ENCODE measurements around the gene NRG4.
"Not testable (repeated sequence)": the region's sequence is repeated elsewhere in the genome, so short reads cannot be mapped to it uniquely, and the experiment has no call there.

The NRG4 gene

GRCh38 chr15:75923756-75924155 lies 88.5 kb downstream of the NRG4 start:
- Histone ChIP-seq H3K36me3 (ENCODE audit: control insufficient read depth in 1 of 2, insufficient read depth in 2 of 2, low read length in 2 of 2) (peaks cover 0 to under 1% of the 10 kb centered on the region in 2 donors), H3K4me3 (ENCODE audit: low read depth in 1 of 2, low read length in 2 of 2) (no peak overlapping the region)

GRCh38 chr15:75921732-75922703 lies 90.2 kb downstream of the NRG4 start:
- no peak overlapping the region for H3K27ac ChIP-seq (ENCODE audit: low read length)

More at GRCh38 chr15:75923756-75924155, 88.5 kb downstream of the NRG4 start:
- Histone ChIP-seq H3K27ac (ENCODE audit: low read length) (no peak overlapping the region), H3K27me3 (ENCODE audit: low read depth, low read length) (no peaks in the 10 kb centered on the region), H3K9me3 (ENCODE audit: control insufficient read depth in 1 of 2, low read length in 2 of 2) (no peaks in the 10 kb centered on the region), H3K4me1 (ENCODE audit: control insufficient read depth in 1 of 2, insufficient read depth in 2 of 2, low read length in 2 of 2) (peaks cover 0 to 11% of the 10 kb centered on the region in 2 donors)

GRCh38 chr15:75920079-75920478 lies 92.1 kb downstream of the NRG4 start:
- peaks cover 15 to 16% of the 10 kb centered on the region in 2 donors for H3K36me3 ChIP-seq (ENCODE audit: control insufficient read depth in 1 of 2, insufficient read depth in 2 of 2, low read length in 2 of 2)

More at GRCh38 chr15:75921732-75922703, 90.2 kb downstream of the NRG4 start:
- H3K36me3 ChIP-seq (ENCODE audit: control insufficient read depth in 1 of 2, insufficient read depth in 2 of 2, low read length in 2 of 2) = peaks cover 11 to 14% of the 10 kb centered on the region in 2 donors
- H3K4me1 ChIP-seq (ENCODE audit: control insufficient read depth in 1 of 2, insufficient read depth in 2 of 2, low read length in 2 of 2) = peaks cover 0 to 11% of the 10 kb centered on the region in 2 donors
- H3K4me3 ChIP-seq (ENCODE audit: low read depth in 1 of 2, low read length in 2 of 2) = no peak overlapping the region
- no peaks in the 10 kb centered on the region for H3K9me3 ChIP-seq (ENCODE audit: control insufficient read depth in 1 of 2, low read length in 2 of 2)
- no peaks in the 10 kb centered on the region for H3K27me3 ChIP-seq (ENCODE audit: low read depth, low read length)

GRCh38 chr15:75918135-75918534 lies 94.1 kb downstream of the NRG4 start:
- Histone ChIP-seq H3K4me3 (ENCODE audit: low read depth in 1 of 2, low read length in 2 of 2) (no peak overlapping the region), H3K27ac (ENCODE audit: low read length) (no peak overlapping the region), H3K4me1 (ENCODE audit: control insufficient read depth in 1 of 2, insufficient read depth in 2 of 2, low read length in 2 of 2) (peaks cover 0 to 11% of the 10 kb centered on the region in 2 donors), H3K36me3 (ENCODE audit: control insufficient read depth in 1 of 2, insufficient read depth in 2 of 2, low read length in 2 of 2) (peaks cover 32 to 34% of the 10 kb centered on the region in 2 donors), H3K27me3 (ENCODE audit: low read depth, low read length) (no peaks in the 10 kb centered on the region), H3K9me3 (ENCODE audit: control insufficient read depth in 1 of 2, low read length in 2 of 2) (no peaks in the 10 kb centered on the region)

More at GRCh38 chr15:75920079-75920478, 92.1 kb downstream of the NRG4 start:
- Histone ChIP-seq H3K27ac (ENCODE audit: low read length) (no peak overlapping the region), H3K4me1 (ENCODE audit: control insufficient read depth in 1 of 2, insufficient read depth in 2 of 2, low read length in 2 of 2) (peaks cover 0 to 11% of the 10 kb centered on the region in 2 donors), H3K9me3 (ENCODE audit: control insufficient read depth in 1 of 2, low read length in 2 of 2) (no peaks in the 10 kb centered on the region), H3K27me3 (ENCODE audit: low read depth, low read length) (no peaks in the 10 kb centered on the region), H3K4me3 (ENCODE audit: low read depth in 1 of 2, low read length in 2 of 2) (no peak overlapping the region)

GRCh38 chr15:75916978-75917377 lies 95.2 kb downstream of the NRG4 start:
- peaks cover 0 to 2% of the 10 kb centered on the region in 2 donors for H3K4me1 ChIP-seq (ENCODE audit: control insufficient read depth in 1 of 2, insufficient read depth in 2 of 2, low read length in 2 of 2)
- no peaks in the 10 kb centered on the region for H3K9me3 ChIP-seq (ENCODE audit: control insufficient read depth in 1 of 2, low read length in 2 of 2)
- H3K36me3 ChIP-seq (ENCODE audit: control insufficient read depth in 1 of 2, insufficient read depth in 2 of 2, low read length in 2 of 2) = peaks cover 33 to 38% of the 10 kb centered on the region in 2 donors
- no peak overlapping the region for H3K27ac ChIP-seq (ENCODE audit: low read length)
- H3K4me3 ChIP-seq (ENCODE audit: low read depth in 1 of 2, low read length in 2 of 2) = no peak overlapping the region
- H3K27me3 ChIP-seq (ENCODE audit: low read depth, low read length) = no peaks in the 10 kb centered on the region

GRCh38 chr15:75910355-75910754 lies 101.9 kb downstream of the NRG4 start:
- H3K36me3 ChIP-seq (ENCODE audit: control insufficient read depth in 1 of 2, insufficient read depth in 2 of 2, low read length in 2 of 2) = peaks cover 17 to 32% of the 10 kb centered on the region in 2 donors
- H3K27me3 ChIP-seq (ENCODE audit: low read depth, low read length); H3K4me3 ChIP-seq (ENCODE audit: low read depth in 1 of 2, low read length in 2 of 2); H3K27ac ChIP-seq (ENCODE audit: low read length); H3K4me1 ChIP-seq (ENCODE audit: control insufficient read depth in 1 of 2, insufficient read depth in 2 of 2, low read length in 2 of 2); H3K9me3 ChIP-seq (ENCODE audit: control insufficient read depth in 1 of 2, low read length in 2 of 2): not testable (repeated sequence)

- Histone ChIP-seq H3K9me3 (ENCODE audit: control insufficient read depth in 1 of 2, low read length in 2 of 2) (no peaks in the 10 kb centered on the region), H3K27ac (ENCODE audit: low read length) (no peak overlapping the region), H3K36me3 (ENCODE audit: control insufficient read depth in 1 of 2, insufficient read depth in 2 of 2, low read length in 2 of 2) (peaks cover 0 to 4% of the 10 kb centered on the region in 2 donors), H3K4me3 (ENCODE audit: low read depth in 1 of 2, low read length in 2 of 2) (no peak overlapping the region), H3K4me1 (ENCODE audit: control insufficient read depth in 1 of 2, insufficient read depth in 2 of 2, low read length in 2 of 2) (peaks cover 8 to 30% of the 10 kb centered on the region in 2 donors), H3K27me3 (ENCODE audit: low read depth, low read length) (no peaks in the 10 kb centered on the region)
Observed at GRCh38 chr15:75905231-75905630, 107.0 kb downstream of the NRG4 start.

- Histone ChIP-seq H3K4me3 (ENCODE audit: low read depth in 1 of 2, low read length in 2 of 2) (peak within 1 kb of the TSS; percentile 94 to 96), H3K27me3 (ENCODE audit: low read depth, low read length) (no peaks in the 10 kb centered on the region), H3K27ac (ENCODE audit: low read length) (peak within 1 kb of the TSS; percentile 55), H3K9me3 (ENCODE audit: control insufficient read depth in 1 of 2, low read length in 2 of 2) (no peaks in the 10 kb centered on the region), H3K4me1 (ENCODE audit: control insufficient read depth in 1 of 2, insufficient read depth in 2 of 2, low read length in 2 of 2) (peaks cover 8 to 30% of the 10 kb centered on the region in 2 donors), H3K36me3 (ENCODE audit: control insufficient read depth in 1 of 2, insufficient read depth in 2 of 2, low read length in 2 of 2) (peaks cover 0 to 4% of the 10 kb centered on the region in 2 donors)
Observed at GRCh38 chr15:75903331-75904239, 108.6 kb downstream of the NRG4 start, which contains the start of gene FBXO22. FBXO22 (plus strand) TSS chr15:75903878; CDS start chr15:75903964, 86 bp downstream.

- no peaks in the 10 kb centered on the region for H3K27me3 ChIP-seq (ENCODE audit: low read depth, low read length)
- H3K4me1 ChIP-seq (ENCODE audit: control insufficient read depth in 1 of 2, insufficient read depth in 2 of 2, low read length in 2 of 2) = peaks cover 8 to 30% of the 10 kb centered on the region in 2 donors
- no peaks in the 10 kb centered on the region for H3K9me3 ChIP-seq (ENCODE audit: control insufficient read depth in 1 of 2, low read length in 2 of 2)
- H3K4me3 ChIP-seq (ENCODE audit: low read depth in 1 of 2, low read length in 2 of 2) = no peak overlapping the region
- no peak overlapping the region for H3K27ac ChIP-seq (ENCODE audit: low read length)
- H3K36me3 ChIP-seq (ENCODE audit: control insufficient read depth in 1 of 2, insufficient read depth in 2 of 2, low read length in 2 of 2) = no peaks in the 10 kb centered on the region
Observed at GRCh38 chr15:75902129-75902557, 110.1 kb downstream of the NRG4 start.

- Histone ChIP-seq H3K27ac (ENCODE audit: low read length) (no peak overlapping the region), H3K9me3 (ENCODE audit: control insufficient read depth in 1 of 2, low read length in 2 of 2) (no peaks in the 10 kb centered on the region), H3K27me3 (ENCODE audit: low read depth, low read length) (no peaks in the 10 kb centered on the region), H3K4me1 (ENCODE audit: control insufficient read depth in 1 of 2, insufficient read depth in 2 of 2, low read length in 2 of 2) (peaks cover 8 to 23% of the 10 kb centered on the region in 2 donors), H3K36me3 (ENCODE audit: control insufficient read depth in 1 of 2, insufficient read depth in 2 of 2, low read length in 2 of 2) (no peaks in the 10 kb centered on the region), H3K4me3 (ENCODE audit: low read depth in 1 of 2, low read length in 2 of 2) (no peak overlapping the region)
Observed at GRCh38 chr15:75900577-75900976, 111.6 kb downstream of the NRG4 start.

- Histone ChIP-seq H3K36me3 (ENCODE audit: control insufficient read depth in 1 of 2, insufficient read depth in 2 of 2, low read length in 2 of 2) (peaks cover 0 to 8% of the 10 kb centered on the region in 2 donors), H3K27me3 (ENCODE audit: low read depth, low read length) (no peaks in the 10 kb centered on the region), H3K4me1 (ENCODE audit: control insufficient read depth in 1 of 2, insufficient read depth in 2 of 2, low read length in 2 of 2) (peaks cover 0 to 3% of the 10 kb centered on the region in 2 donors), H3K27ac (ENCODE audit: low read length) (no peak overlapping the region), H3K9me3 (ENCODE audit: control insufficient read depth in 1 of 2, low read length in 2 of 2) (no peaks in the 10 kb centered on the region), H3K4me3 (ENCODE audit: low read depth in 1 of 2, low read length in 2 of 2) (no peak overlapping the region)
Observed at GRCh38 chr15:75895731-75896130, 116.5 kb downstream of the NRG4 start.
